Stimulated activated naive CD4-positive, alpha-beta T cell (primary cell): ENCODE measurements around the gene ZNF384.
A peak's percentile ranks its signal among the peaks of the same experiment; 100 is the strongest.
"Not testable (repeated sequence)": the region's sequence is repeated elsewhere in the genome, so short reads cannot be mapped to it uniquely, and the experiment has no call there.

Experiments
- DNase-seq, 6 experiments: peaks; one replicate each; lab custom pipeline; 2025; lab: John Stamatoyannopoulos, UW

The ZNF384 gene

GRCh38 chr12:6688999-6689882 is at the start of gene ZNF384:
TSS of gene ZNF384 (minus strand) at chr12:6689375. CDS start at chr12:6679520, 9,855 bp downstream.
- DNase-seq: peak; percentile 94 to 99 (median 98)

- no peak for DNase-seq
Observed at GRCh38 chr12:6736754-6737153, 47.6 kb upstream of the ZNF384 start.

GRCh38 chr12:6735448-6736191 is 46.4 kb upstream of the ZNF384 start:
- peak in 4 of 6 experiments; percentile 6 to 20 (median 13) for DNase-seq

GRCh38 chr12:6734506-6735387 is 45.6 kb upstream of the ZNF384 start:
- no peak for DNase-seq

GRCh38 chr12:6730169-6730568 is 41.0 kb upstream of the ZNF384 start:
- no peak for DNase-seq

- DNase-seq: no peak
Observed at GRCh38 chr12:6729186-6729585, 40.0 kb upstream of the ZNF384 start.

- DNase-seq: no peak
Observed at GRCh38 chr12:6725350-6725749, 36.2 kb upstream of the ZNF384 start.

- DNase-seq: peak in 1 of 6 experiments; percentile 31
Observed at GRCh38 chr12:6724409-6724797, 35.2 kb upstream of the ZNF384 start.

- peak; percentile 78 to 93 (median 90) for DNase-seq
Observed at GRCh38 chr12:6723607-6724408, 34.6 kb upstream of the ZNF384 start, which contains the start of gene COPS7A. TSS of gene COPS7A (plus strand) at chr12:6724046. CDS start at chr12:6724657, 611 bp downstream.

- DNase-seq: no peak
Observed at GRCh38 chr12:6722863-6723262, 33.7 kb upstream of the ZNF384 start.

- no peak for DNase-seq
Observed at GRCh38 chr12:6716874-6717437, 27.8 kb upstream of the ZNF384 start.

- DNase-seq: not testable (repeated sequence)
Observed at GRCh38 chr12:6716031-6716873, 27.1 kb upstream of the ZNF384 start.

- peak in 5 of 6 experiments; percentile 13 to 54 (median 28) for DNase-seq
Observed at GRCh38 chr12:6708960-6709394, 19.8 kb upstream of the ZNF384 start.

GRCh38 chr12:6708351-6708750 is 19.2 kb upstream of the ZNF384 start:
- not testable (repeated sequence) for DNase-seq

- no peak for DNase-seq
Observed at GRCh38 chr12:6703631-6704030, 14.5 kb upstream of the ZNF384 start.

GRCh38 chr12:6701078-6701768 is 12.0 kb upstream of the ZNF384 start:
- DNase-seq: no peak

GRCh38 chr12:6700646-6701051 is 11.5 kb upstream of the ZNF384 start, which contains the start of gene PIANP:
TSS of gene PIANP (minus strand) at chr12:6700815. CDS start at chr12:6698061, 2,754 bp downstream.
- DNase-seq: peak; percentile 35 to 67 (median 56)

- peak in 3 of 6 experiments; percentile 25 to 44 (median 35) for DNase-seq
Observed at GRCh38 chr12:6699989-6700645, 10.9 kb upstream of the ZNF384 start.
